Peyer's patch (tissue), 4 donors: ENCODE data around the gene ZNF564.

ENCODE experiments used
- POLR2A ChIP-seq, 2 donors: fragments of 450-650 bp; IDR thresholded peaks; one replicate each; pipeline ENCODE4 v1.5.1; 2017; ENCODE audit warnings: antibody characterized with exemption in 2 of 2, mild to moderate bottlenecking in 2 of 2, moderate library complexity in 2 of 2
- TF ChIP-seq, protein P1 (sequence below), 6 experiments: fragments of 450-650 bp in 4 of 6; fragments of 200-600 bp in 2 of 6; sonication (generic) in 1 of 6; IDR thresholded peaks; one replicate each; pipeline ENCODE4 v1.5.1; 2017 to 2019; ENCODE audit warnings: antibody characterized with exemption in 6 of 6, mild to moderate bottlenecking in 3 of 6, moderate library complexity in 1 of 6

DNA sequence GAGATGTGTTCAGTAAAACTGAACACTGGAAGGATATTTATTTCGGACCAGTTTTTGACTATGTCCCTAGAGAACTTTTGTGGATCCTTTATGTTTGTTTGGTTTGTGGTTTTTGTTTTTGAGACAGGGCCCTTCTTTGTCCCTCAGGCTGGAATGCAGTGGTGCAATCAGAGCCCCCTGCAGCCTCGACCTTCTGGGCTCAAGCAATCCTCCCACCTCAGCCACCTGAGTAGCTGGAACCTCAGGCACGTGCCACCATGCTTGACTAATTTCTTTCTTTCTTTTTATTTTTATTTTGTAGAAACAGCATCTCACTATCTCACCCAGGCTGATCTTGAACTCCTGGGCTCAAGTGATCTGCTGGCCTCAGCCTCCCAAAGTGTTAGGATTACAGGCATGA is 65.7 kb downstream of the ZNF564 start:
- TF ChIP-seq, protein P1, sequence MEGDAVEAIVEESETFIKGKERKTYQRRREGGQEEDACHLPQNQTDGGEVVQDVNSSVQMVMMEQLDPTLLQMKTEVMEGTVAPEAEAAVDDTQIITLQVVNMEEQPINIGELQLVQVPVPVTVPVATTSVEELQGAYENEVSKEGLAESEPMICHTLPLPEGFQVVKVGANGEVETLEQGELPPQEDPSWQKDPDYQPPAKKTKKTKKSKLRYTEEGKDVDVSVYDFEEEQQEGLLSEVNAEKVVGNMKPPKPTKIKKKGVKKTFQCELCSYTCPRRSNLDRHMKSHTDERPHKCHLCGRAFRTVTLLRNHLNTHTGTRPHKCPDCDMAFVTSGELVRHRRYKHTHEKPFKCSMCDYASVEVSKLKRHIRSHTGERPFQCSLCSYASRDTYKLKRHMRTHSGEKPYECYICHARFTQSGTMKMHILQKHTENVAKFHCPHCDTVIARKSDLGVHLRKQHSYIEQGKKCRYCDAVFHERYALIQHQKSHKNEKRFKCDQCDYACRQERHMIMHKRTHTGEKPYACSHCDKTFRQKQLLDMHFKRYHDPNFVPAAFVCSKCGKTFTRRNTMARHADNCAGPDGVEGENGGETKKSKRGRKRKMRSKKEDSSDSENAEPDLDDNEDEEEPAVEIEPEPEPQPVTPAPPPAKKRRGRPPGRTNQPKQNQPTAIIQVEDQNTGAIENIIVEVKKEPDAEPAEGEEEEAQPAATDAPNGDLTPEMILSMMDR (IDR thresholded peaks at IDR 0.05), result no peak
- no peak for TF ChIP-seq POLR2A (IDR thresholded peaks at IDR 0.05)
